Endothelial cell of umbilical vein (primary cell): Measurements from ENCODE around the gene SH3TC2. TPM values are rescaled to one million over a fixed set of nuclear protein-coding genes. Genes with fewer than 3 reads are reported as not detected.

Source experiments
- BruUV-seq: library from RNA; stranded (reverse); fragments of 400-500 nt; replicated peaks from 2 replicates; lab custom pipeline; 2021; lab: Mats Ljungman, UMichigan
- CTCF ChIA-PET: fragments of 300-600, 350-600 bp; sonication (Branson Sonifier 250); formaldehyde crosslinking; loops from one replicate; lab custom pipeline; 2021; ENCODE audit warnings: antibody characterized with exemption, inconsistent platforms; lab: Charles Lee
- POLR2A ChIA-PET: fragments of 300-600, 350-600 bp; sonication (Branson Sonifier 250); formaldehyde crosslinking; loops from one replicate; lab custom pipeline; 2021; ENCODE audit warnings: antibody characterized with exemption, inconsistent platforms; lab: Charles Lee
- DNase-seq: peaks from one replicate; pipeline ENCODE4 v3.0.0-alpha.2; 2011; ENCODE audit warnings: low read depth, low spot score
- FAIRE-seq: peaks from 2 replicates; lab custom pipeline; 2011; peaks lifted over from hg19 to GRCh38; lab: Jason Lieb, UNC
- H2AFZ ChIP-seq: 2 replicates; pipeline ENCODE4 v1.6.0; 2012; ENCODE audit warnings: low read depth, low read length, control low read depth, inconsistent platforms
- H3K27ac ChIP-seq: 2 replicates; pipeline ENCODE4 v1.5.1; 2011; ENCODE audit warnings: low read depth, mild to moderate bottlenecking, control low read depth, low read length, moderate library complexity; ENCODE audit not compliant: insufficient read depth
- H3K27me3 ChIP-seq, 2 experiments: 2 replicates each; pipeline versions ENCODE4 v1.6.0 to v1.6.1; 2011; ENCODE audit warnings: low read length in 2 of 2, mixed read lengths in 1 of 2; ENCODE audit not compliant: control insufficient read depth in 2 of 2, insufficient read depth in 2 of 2
- H3K36me3 ChIP-seq, 2 experiments: 2 replicates in 1 of 2; 3 replicates in 1 of 2; pipeline ENCODE4 v1.5.1; 2011; ENCODE audit warnings: low read length in 2 of 2, mild to moderate bottlenecking in 1 of 2, moderate library complexity in 1 of 2; ENCODE audit not compliant: control insufficient read depth in 2 of 2, insufficient read depth in 2 of 2; ENCODE audit errors: extremely low read depth in 1 of 2
- H3K4me1 ChIP-seq: 3 replicates; pipeline ENCODE4 v1.5.1; 2011; ENCODE audit warnings: mild to moderate bottlenecking, low read length; ENCODE audit not compliant: control insufficient read depth, insufficient read depth; ENCODE audit errors: extremely low read depth
- H3K4me2 ChIP-seq: 2 replicates; pipeline ENCODE4 v1.6.1; 2011; ENCODE audit warnings: low read length, control low read depth, mixed read lengths; ENCODE audit not compliant: insufficient read depth
- H3K4me3 ChIP-seq, 3 experiments: fragments of 200-600 bp in 1 of 3; sonication (generic), shearing (Covaris generic) in 1 of 3; replicated peaks in 1 of 3; 2 replicates each; pipeline ENCODE4 v1.5.1; 2011 to 2016; ENCODE audit warnings: control low read depth in 3 of 3, low read length in 3 of 3, mild to moderate bottlenecking in 2 of 3, inconsistent platforms in 1 of 3, low read depth in 1 of 3, moderate library complexity in 1 of 3; ENCODE audit not compliant: insufficient read depth in 1 of 3
- H3K79me2 ChIP-seq: 2 replicates; pipeline ENCODE4 v1.6.0; 2012; ENCODE audit warnings: low read length, inconsistent platforms; ENCODE audit not compliant: control insufficient read depth, insufficient read depth
- H3K9ac ChIP-seq: replicated peaks from 2 replicates; pipeline ENCODE3; 2011; ENCODE audit warnings: low read length, control low read depth; ENCODE audit not compliant: insufficient read depth; ENCODE audit errors: extremely low read depth
- H3K9me1 ChIP-seq: replicated peaks from 3 replicates; pipeline ENCODE4 v1.6.0; 2011; ENCODE audit warnings: mild to moderate bottlenecking, low read length; ENCODE audit not compliant: control insufficient read depth, insufficient read depth; ENCODE audit errors: extremely low read depth
- H3K9me3 ChIP-seq: replicated peaks from 2 replicates; pipeline ENCODE4 v1.5.1; 2012; ENCODE audit warnings: low read length, inconsistent platforms; ENCODE audit not compliant: control insufficient read depth, insufficient read depth
- H4K20me1 ChIP-seq: replicated peaks from 2 replicates; pipeline ENCODE3; 2011; ENCODE audit warnings: mild to moderate bottlenecking, low read length; ENCODE audit not compliant: control insufficient read depth, insufficient read depth; ENCODE audit errors: extremely low read depth
- EZH2 ChIP-seq: IDR thresholded peaks from 2 replicates; pipeline ENCODE4 v1.6.1; 2012; ENCODE audit warnings: borderline replicate concordance, low read depth, mild to moderate bottlenecking, moderate library complexity, low read length, inconsistent platforms; ENCODE audit not compliant: severe bottlenecking
- FOS ChIP-seq: IDR thresholded peaks from 2 replicates; pipeline ENCODE4 v1.6.1; 2011; ENCODE audit warnings: mild to moderate bottlenecking, low read length, moderate library complexity, borderline replicate concordance; ENCODE audit not compliant: insufficient read depth
- GATA2 ChIP-seq: IDR thresholded peaks from 2 replicates; pipeline ENCODE4 v1.7.0; 2011; ENCODE audit warnings: low read depth, mild to moderate bottlenecking, moderate library complexity, mixed read lengths, low read length; ENCODE audit not compliant: insufficient read length, insufficient read depth
- JUN ChIP-seq: IDR thresholded peaks from 2 replicates; pipeline ENCODE4 v1.6.1; 2011; ENCODE audit warnings: borderline replicate concordance, low read depth; ENCODE audit not compliant: insufficient read length, insufficient read depth
- MYC ChIP-seq: IDR thresholded peaks from one replicate; pipeline ENCODE4 v1.6.1; 2011; ENCODE audit warnings: mild to moderate bottlenecking, low read depth, low read length
- POLR2A ChIP-seq: IDR thresholded peaks from 2 replicates; pipeline ENCODE4 v1.6.1; 2012; ENCODE audit warnings: low read depth, mild to moderate bottlenecking, control low read depth, low read length
- POLR2AphosphoS5 ChIP-seq: IDR thresholded peaks from 2 replicates; pipeline ENCODE4 v1.6.1; 2012; ENCODE audit warnings: low read depth, mild to moderate bottlenecking, control low read depth, low read length, moderate library complexity; ENCODE audit not compliant: insufficient read depth
- dilution Hi-C: fragments of 300-500 bp; cut with MboI; formaldehyde crosslinking; loops from one replicate; pipeline ENCODE4 v1.15.0; 2019; ENCODE audit warnings: low sequenced_read_pairs; ENCODE audit not compliant: extremely low pct_ligation_motif_present
- intact Hi-C: fragments of 100-400 bp; cut with micrococcal nuclease; formaldehyde crosslinking; loops from one replicate; pipeline ENCODE4 v1.10.0; 2022
- polyA plus RNA-seq, 4 experiments: library from polyadenylated mRNA; depleted of rRNA in 3 of 4; stranded (reverse) in 3 of 4; unstranded in 1 of 4; fragments of >200 nt; gene quantifications; 2 replicates each; pipeline versions ENCODE4 v1.2.1 to v1.2.3, GENCODE V29; 2011 to 2012; ENCODE audit warnings: missing spikeins in 1 of 4
- total RNA-seq: library from RNA; stranded (reverse); gene quantifications from 2 replicates; pipeline ENCODE4 v1.2.3, GENCODE V29; 2021
- TF ChIP-seq, protein P1 (sequence below), 2 donors: IDR thresholded peaks; 1 replicate in 1 of 2; 2 replicates in 1 of 2; pipeline ENCODE4 v1.5.1; 2011; ENCODE audit warnings: low read length in 2 of 2, mild to moderate bottlenecking in 2 of 2, moderate library complexity in 2 of 2, control low read depth in 1 of 2, inconsistent platforms in 1 of 2, low read depth in 1 of 2; ENCODE audit not compliant: insufficient read depth in 1 of 2; ENCODE audit errors: extremely low read depth in 1 of 2

Gene SH3TC2
- total and polyA plus RNA-seq, 2 donors (not counting 3 experiments of a cell fraction or from before 2014, with no cell fraction given), result 0.91 to 4.3 TPM

DNA sequence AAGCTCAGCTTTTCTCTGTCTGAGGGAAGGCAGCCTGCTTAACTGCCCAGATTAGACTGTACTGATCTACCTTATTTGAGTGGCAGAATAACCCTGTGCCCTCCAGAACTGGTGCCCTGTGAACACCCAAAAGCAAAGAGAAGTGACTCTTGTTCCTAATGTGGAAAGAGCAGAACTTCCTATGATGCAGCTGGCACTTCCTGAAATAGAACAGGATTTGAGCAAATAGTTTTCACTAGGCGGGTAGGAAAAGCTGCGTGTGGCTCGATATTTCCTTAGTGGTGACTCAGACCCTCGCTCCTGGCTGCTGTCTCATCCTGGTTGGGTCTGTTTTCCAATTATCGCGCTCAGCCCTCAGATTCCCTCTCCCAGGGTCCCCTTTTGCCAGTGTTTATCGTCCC is 89.9 kb downstream of the SH3TC2 start:
- Histone ChIP-seq H3K27ac (peak overlapping the region; percentile 99), H3K9me1 (no peaks in the 10 kb centered on the region), H3K4me1 (peaks cover 46% of the 10 kb centered on the region), H3K4me2 (peak overlapping the region; percentile 85), H3K79me2 (no peaks in the 10 kb centered on the region), H3K36me3 (no peaks in the 10 kb centered on the region), H2AFZ (peak overlapping the region; percentile 31), H3K4me3 (no peak overlapping the region), H4K20me1 (no peaks in the 10 kb centered on the region), H3K27me3 (no peaks in the 10 kb centered on the region), H3K9ac (peak overlapping the region; percentile 91), H3K9me3 (no peaks in the 10 kb centered on the region)
- DNase-seq (peak; percentile 92), FAIRE-seq (peak; percentile 99)
- intact Hi-C loops (loop anchor here (1.0 to 5.0 kb wide), 7 partner anchors 8 to 591 kb away; partner anchors contain the start of genes FBXO38 and SH3TC2), dilution Hi-C loops (no loop called here)
- CTCF ChIA-PET, result interaction anchor here (0.6 to 5.4 kb wide), 9 partner anchors 9 to 232 kb away, joined by 3 to 55 read pairs (median 8); no protein-coding TSS in a partner anchor
- POLR2A ChIA-PET, result interaction anchor here (1.7 kb wide), 1 partner anchor 147 kb away, joined by 4 read pairs; the partner anchor contains the start of gene ADRB2
- BruUV-seq, result no TSS peak
- TF ChIP-seq GATA2 (peak; percentile 48), EZH2 (no peak), FOS (peak; percentile 98), POLR2AphosphoS5 (peak; percentile 81), JUN (peak; percentile 97), POLR2A (peak; percentile 69), MYC (no peak)

DNA sequence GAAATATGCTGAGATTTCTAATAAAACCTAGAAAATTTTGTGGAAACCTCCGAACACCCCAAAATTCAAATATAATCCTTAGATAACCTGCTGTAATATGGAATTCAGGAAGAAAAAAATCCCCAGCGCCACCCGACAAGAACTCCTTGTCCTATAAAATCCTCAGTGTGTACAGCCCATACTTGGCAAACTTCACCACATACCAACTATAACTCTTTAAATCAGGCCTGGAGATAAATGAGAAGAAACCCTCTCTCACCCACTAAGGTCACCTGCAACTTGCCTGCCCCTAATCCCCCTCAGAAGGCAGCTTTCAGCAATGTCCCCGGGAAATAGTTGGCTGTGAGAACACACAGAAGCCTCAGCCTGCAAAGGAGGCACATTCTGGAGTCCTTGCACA is 90.5 kb downstream of the SH3TC2 start:
- CTCF ChIA-PET, result interaction anchor here (0.6 to 5.4 kb wide), 9 partner anchors 9 to 231 kb away, joined by 3 to 55 read pairs (median 7); no protein-coding TSS in a partner anchor

More for the DNA sequence above, 90.5 kb downstream of the SH3TC2 start:
- Histone ChIP-seq H3K4me3 (no peak overlapping the region), H3K9me3 (no peaks in the 10 kb centered on the region), H3K27ac (peak overlapping the region; percentile 99), H3K9me1 (no peaks in the 10 kb centered on the region), H3K4me2 (peak overlapping the region; percentile 85), H3K9ac (peak overlapping the region; percentile 91), H4K20me1 (no peaks in the 10 kb centered on the region), H3K27me3 (no peaks in the 10 kb centered on the region), H3K79me2 (no peaks in the 10 kb centered on the region), H3K36me3 (no peaks in the 10 kb centered on the region), H3K4me1 (peaks cover 43% of the 10 kb centered on the region), H2AFZ (peak overlapping the region; percentile 31)
- no peak for DNase-seq
- FAIRE-seq, result no peak
- dilution Hi-C loops (no loop called here), intact Hi-C loops (loop anchor here (2.0 to 5.0 kb wide), 4 partner anchors 60 to 590 kb away; partner anchors contain the start of genes FBXO38 and SH3TC2)
- no TSS peak for BruUV-seq
- POLR2A ChIA-PET, result interaction anchor here (0.6 to 1.7 kb wide), 2 partner anchors 146 to 151 kb away, joined by 4 read pairs; partner anchors contain the start of gene ADRB2
- TF ChIP-seq, protein P1, sequence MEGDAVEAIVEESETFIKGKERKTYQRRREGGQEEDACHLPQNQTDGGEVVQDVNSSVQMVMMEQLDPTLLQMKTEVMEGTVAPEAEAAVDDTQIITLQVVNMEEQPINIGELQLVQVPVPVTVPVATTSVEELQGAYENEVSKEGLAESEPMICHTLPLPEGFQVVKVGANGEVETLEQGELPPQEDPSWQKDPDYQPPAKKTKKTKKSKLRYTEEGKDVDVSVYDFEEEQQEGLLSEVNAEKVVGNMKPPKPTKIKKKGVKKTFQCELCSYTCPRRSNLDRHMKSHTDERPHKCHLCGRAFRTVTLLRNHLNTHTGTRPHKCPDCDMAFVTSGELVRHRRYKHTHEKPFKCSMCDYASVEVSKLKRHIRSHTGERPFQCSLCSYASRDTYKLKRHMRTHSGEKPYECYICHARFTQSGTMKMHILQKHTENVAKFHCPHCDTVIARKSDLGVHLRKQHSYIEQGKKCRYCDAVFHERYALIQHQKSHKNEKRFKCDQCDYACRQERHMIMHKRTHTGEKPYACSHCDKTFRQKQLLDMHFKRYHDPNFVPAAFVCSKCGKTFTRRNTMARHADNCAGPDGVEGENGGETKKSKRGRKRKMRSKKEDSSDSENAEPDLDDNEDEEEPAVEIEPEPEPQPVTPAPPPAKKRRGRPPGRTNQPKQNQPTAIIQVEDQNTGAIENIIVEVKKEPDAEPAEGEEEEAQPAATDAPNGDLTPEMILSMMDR (IDR thresholded peaks at IDR 0.05; ENCODE audit: extremely low read depth in 1 of 2, insufficient read depth in 1 of 2, low read depth in 1 of 2, low read length in 2 of 2), result no peak
- TF ChIP-seq POLR2A (no peak), MYC (no peak), JUN (no peak), FOS (no peak)
